ENCODE measurements around the gene PXK.

Gene PXK

DNA sequence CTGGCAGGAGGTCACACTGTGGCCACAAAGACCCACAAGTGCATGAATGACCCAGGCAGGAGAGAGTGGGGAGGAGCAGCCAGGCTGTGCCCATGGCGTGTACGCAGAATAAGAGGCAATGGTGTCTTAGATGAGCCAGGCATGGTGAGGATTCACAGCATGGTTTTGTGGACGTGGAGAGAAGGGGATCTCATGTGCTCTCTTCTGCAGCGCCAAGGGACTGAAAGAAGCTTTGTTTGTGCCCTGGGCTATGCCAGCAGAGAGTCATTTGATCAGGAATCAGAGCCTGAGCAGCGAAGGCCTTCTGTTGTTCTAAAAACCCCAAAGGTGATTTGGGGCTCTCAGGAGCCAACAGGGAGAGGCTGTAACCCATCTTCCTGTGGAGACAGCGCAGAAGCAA, 45.3 kb upstream of the PXK start:
- H3K4me1 ChIP-seq (ENCODE audit: control insufficient read depth, insufficient read depth, low read length): no peaks in the 10 kb centered on the region
- TF ChIP-seq ZSCAN16 (tag by site-specific recombination; IDR thresholded peaks at IDR 0.05): no peak
- no peak for TF ChIP-seq OVOL3 (tag by site-specific recombination; IDR thresholded peaks at IDR 0.05)
- TF ChIP-seq, protein P1, sequence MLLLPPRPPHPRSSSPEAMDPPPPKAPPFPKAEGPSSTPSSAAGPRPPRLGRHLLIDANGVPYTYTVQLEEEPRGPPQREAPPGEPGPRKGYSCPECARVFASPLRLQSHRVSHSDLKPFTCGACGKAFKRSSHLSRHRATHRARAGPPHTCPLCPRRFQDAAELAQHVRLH (tag by site-specific recombination; IDR thresholded peaks at IDR 0.05): no peak
- TF ChIP-seq ZNF664 (tag by site-specific recombination; IDR thresholded peaks at IDR 0.05): no peak
- TF ChIP-seq ZNF792 (tag by site-specific recombination; IDR thresholded peaks at IDR 0.05): no peak
- TF ChIP-seq ZNF660 (tag by site-specific recombination; IDR thresholded peaks at IDR 0.05): no peak
- TF ChIP-seq ZNF37A (tag by site-specific recombination; IDR thresholded peaks at IDR 0.05): no peak
- TF ChIP-seq, protein P2, sequence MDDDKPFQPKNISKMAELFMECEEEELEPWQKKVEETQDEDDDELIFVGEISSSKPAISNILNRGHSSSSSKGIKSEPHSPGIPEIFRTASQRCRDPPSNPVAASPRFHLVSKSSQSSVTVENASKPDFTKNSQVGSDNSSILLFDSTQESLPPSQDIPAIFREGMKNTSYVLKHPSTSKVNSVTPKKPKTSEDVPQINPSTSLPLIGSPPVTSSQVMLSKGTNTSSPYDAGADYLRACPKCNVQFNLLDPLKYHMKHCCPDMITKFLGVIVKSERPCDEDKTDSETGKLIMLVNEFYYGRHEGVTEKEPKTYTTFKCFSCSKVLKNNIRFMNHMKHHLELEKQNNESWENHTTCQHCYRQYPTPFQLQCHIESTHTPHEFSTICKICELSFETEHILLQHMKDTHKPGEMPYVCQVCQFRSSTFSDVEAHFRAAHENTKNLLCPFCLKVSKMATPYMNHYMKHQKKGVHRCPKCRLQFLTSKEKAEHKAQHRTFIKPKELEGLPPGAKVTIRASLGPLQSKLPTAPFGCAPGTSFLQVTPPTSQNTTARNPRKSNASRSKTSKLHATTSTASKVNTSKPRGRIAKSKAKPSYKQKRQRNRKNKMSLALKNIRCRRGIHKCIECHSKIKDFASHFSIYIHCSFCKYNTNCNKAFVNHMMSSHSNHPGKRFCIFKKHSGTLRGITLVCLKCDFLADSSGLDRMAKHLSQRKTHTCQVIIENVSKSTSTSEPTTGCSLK (tag by site-specific recombination; IDR thresholded peaks at IDR 0.05): no peak
- no peak for TF ChIP-seq MZF1 (tag by site-specific recombination; IDR thresholded peaks at IDR 0.05; ENCODE audit: borderline replicate concordance)
- TF ChIP-seq ZNF621 (tag by site-specific recombination; IDR thresholded peaks at IDR 0.05): no peak
- TF ChIP-seq, protein P3, sequence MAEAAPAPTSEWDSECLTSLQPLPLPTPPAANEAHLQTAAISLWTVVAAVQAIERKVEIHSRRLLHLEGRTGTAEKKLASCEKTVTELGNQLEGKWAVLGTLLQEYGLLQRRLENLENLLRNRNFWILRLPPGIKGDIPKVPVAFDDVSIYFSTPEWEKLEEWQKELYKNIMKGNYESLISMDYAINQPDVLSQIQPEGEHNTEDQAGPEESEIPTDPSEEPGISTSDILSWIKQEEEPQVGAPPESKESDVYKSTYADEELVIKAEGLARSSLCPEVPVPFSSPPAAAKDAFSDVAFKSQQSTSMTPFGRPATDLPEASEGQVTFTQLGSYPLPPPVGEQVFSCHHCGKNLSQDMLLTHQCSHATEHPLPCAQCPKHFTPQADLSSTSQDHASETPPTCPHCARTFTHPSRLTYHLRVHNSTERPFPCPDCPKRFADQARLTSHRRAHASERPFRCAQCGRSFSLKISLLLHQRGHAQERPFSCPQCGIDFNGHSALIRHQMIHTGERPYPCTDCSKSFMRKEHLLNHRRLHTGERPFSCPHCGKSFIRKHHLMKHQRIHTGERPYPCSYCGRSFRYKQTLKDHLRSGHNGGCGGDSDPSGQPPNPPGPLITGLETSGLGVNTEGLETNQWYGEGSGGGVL (tag by site-specific recombination; IDR thresholded peaks at IDR 0.05): no peak
- TF ChIP-seq SP7 (tag by site-specific recombination; IDR thresholded peaks at IDR 0.05): no peak
- TF ChIP-seq ZBTB20 (tag by site-specific recombination; IDR thresholded peaks at IDR 0.05): no peak
- TF ChIP-seq, protein P4, sequence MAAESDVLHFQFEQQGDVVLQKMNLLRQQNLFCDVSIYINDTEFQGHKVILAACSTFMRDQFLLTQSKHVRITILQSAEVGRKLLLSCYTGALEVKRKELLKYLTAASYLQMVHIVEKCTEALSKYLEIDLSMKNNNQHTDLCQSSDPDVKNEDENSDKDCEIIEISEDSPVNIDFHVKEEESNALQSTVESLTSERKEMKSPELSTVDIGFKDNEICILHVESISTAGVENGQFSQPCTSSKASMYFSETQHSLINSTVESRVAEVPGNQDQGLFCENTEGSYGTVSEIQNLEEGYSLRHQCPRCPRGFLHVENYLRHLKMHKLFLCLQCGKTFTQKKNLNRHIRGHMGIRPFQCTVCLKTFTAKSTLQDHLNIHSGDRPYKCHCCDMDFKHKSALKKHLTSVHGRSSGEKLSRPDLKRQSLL (tag by site-specific recombination; IDR thresholded peaks at IDR 0.05): no peak
- TF ChIP-seq, protein P5, sequence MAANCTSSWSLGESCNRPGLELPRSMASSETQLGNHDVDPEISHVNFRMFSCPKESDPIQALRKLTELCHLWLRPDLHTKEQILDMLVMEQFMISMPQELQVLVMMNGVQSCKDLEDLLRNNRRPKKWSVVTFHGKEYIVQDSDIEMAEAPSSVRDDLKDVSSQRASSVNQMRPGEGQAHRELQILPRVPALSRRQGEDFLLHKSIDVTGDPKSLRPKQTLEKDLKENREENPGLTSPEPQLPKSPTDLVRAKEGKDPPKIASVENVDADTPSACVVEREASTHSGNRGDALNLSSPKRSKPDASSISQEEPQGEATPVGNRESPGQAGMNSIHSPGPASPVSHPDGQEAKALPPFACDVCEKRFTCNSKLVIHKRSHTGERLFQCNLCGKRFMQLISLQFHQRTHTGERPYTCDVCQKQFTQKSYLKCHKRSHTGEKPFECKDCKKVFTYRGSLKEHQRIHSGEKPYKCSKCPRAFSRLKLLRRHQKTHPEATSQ (tag by site-specific recombination; IDR thresholded peaks at IDR 0.05): no peak
- no peak for TF ChIP-seq ZNF2 (tag by site-specific recombination; IDR thresholded peaks at IDR 0.05)
- TF ChIP-seq ZNF214 (tag by site-specific recombination; IDR thresholded peaks at IDR 0.05; ENCODE audit: borderline replicate concordance): no peak
- TF ChIP-seq ZNF560 (tag by site-specific recombination; IDR thresholded peaks at IDR 0.05; ENCODE audit: borderline replicate concordance): no peak
- no peak for TF ChIP-seq ZNF114 (tag by site-specific recombination; IDR thresholded peaks at IDR 0.05)
- TF ChIP-seq ZBTB7A (tag by site-specific recombination; IDR thresholded peaks at IDR 0.05; ENCODE audit: low read depth): no peak
- no peak overlapping the region for H3K4me3 ChIP-seq (ENCODE audit: low read depth, low read length)
- ChIA-PET CTCF (interaction anchor here (1.3 kb wide), 1 partner anchor 12 kb away, joined by 4 read pairs; no protein-coding TSS in a partner anchor), POLR2A (no interaction called here)
- H3K36me3 ChIP-seq (ENCODE audit: control insufficient read depth in 2 of 2, insufficient read depth in 1 of 2, low read length in 2 of 2): peaks cover 0 to 18% of the 10 kb centered on the region in 2 experiments; a peak in 1 of 3 replicates
- H3K9me3 ChIP-seq (ENCODE audit: control insufficient read depth, insufficient read depth, low read depth, low read length): no peaks in the 10 kb centered on the region
- H3K27ac ChIP-seq (ENCODE audit: extremely low read depth, low read depth, low read length): no peak overlapping the region

Measured in HEK293 (cell line).